IMR-90 (cell line): ENCODE measurements around the gene CFAP119. TPM values are rescaled to one million over a fixed set of nuclear protein-coding genes. Genes with fewer than 3 reads are reported as not detected.
A peak's percentile ranks its signal among the peaks of the same experiment; 100 is the strongest.

Experiments
- ATAC-seq: fragments of 200-7000 bp; cut with Tn5 transposase; 2 replicates; pipeline ENCODE4 v1.9.1; 2020; ENCODE audit warnings: low read depth, mild to moderate bottlenecking, moderate library complexity
- BruUV-seq: library from RNA; stranded (reverse); fragments of 400-500 nt; replicated peaks from 2 replicates; lab custom pipeline; 2021; lab: Mats Ljungman, UMichigan
- CTCF ChIA-PET: fragments of 300-600 bp; formaldehyde crosslinking; extraction: SDS; loops from one replicate; lab custom pipeline; 2021; ENCODE audit warnings: antibody characterized with exemption; lab: Yijun Ruan, JAX
- POLR2A ChIA-PET: fragments of 300-600 bp; sonication (Branson Sonifier 250); formaldehyde crosslinking; loops from one replicate; lab custom pipeline; 2022; ENCODE audit warnings: antibody characterized with exemption; ENCODE audit not compliant: unreplicated experiment; lab: Charles Lee
- DNase-seq: peaks from one replicate; pipeline ENCODE4 v3.0.0; 2013
- H2AFZ ChIP-seq: replicated peaks from 2 replicates; pipeline ENCODE3; 2013; ENCODE audit warnings: low read length, mild to moderate bottlenecking; ENCODE audit not compliant: poor library complexity
- H2AK5ac ChIP-seq: 2 replicates; pipeline ENCODE4 v1.6.1; 2013; ENCODE audit warnings: low read depth, low read length, inconsistent platforms
- H2AK9ac ChIP-seq: replicated peaks from 2 replicates; pipeline ENCODE3; 2013; ENCODE audit warnings: mild to moderate bottlenecking, low read depth, low read length, moderate library complexity; ENCODE audit not compliant: poor library complexity
- H2BK120ac ChIP-seq: 2 replicates; pipeline ENCODE4 v1.6.1; 2013; ENCODE audit warnings: low read depth, low read length, inconsistent platforms
- H2BK15ac ChIP-seq: 3 replicates; pipeline ENCODE4 v1.6.1; 2013; ENCODE audit warnings: low read depth, low read length, inconsistent platforms
- H2BK20ac ChIP-seq: 2 replicates; pipeline ENCODE4 v1.6.1; 2013; ENCODE audit warnings: low read depth, mild to moderate bottlenecking, inconsistent platforms, low read length, moderate library complexity
- H2BK5ac ChIP-seq: 2 replicates; pipeline ENCODE4 v1.6.1; 2013; ENCODE audit warnings: mild to moderate bottlenecking, low read depth, low read length, inconsistent platforms; ENCODE audit not compliant: poor library complexity, severe bottlenecking
- H3K14ac ChIP-seq: replicated peaks from 2 replicates; pipeline ENCODE4 v1.6.1; 2013; ENCODE audit warnings: low read depth, low read length, inconsistent platforms
- H3K18ac ChIP-seq: 2 replicates; pipeline ENCODE4 v1.6.1; 2013; ENCODE audit warnings: low read depth, low read length, control low read depth
- H3K23ac ChIP-seq: 2 replicates; pipeline ENCODE4 v1.6.1; 2013; ENCODE audit warnings: low read depth, low read length, inconsistent platforms
- H3K27ac ChIP-seq: 2 replicates; pipeline ENCODE4 v1.5.1; 2013; ENCODE audit warnings: mild to moderate bottlenecking, control low read depth, low read length; ENCODE audit not compliant: insufficient read depth
- H3K27me3 ChIP-seq: 2 replicates; pipeline ENCODE4 v1.6.1; 2013; ENCODE audit warnings: low read length; ENCODE audit not compliant: control insufficient read depth, insufficient read depth
- H3K36me3 ChIP-seq: 2 replicates; pipeline ENCODE4 v1.6.1; 2013; ENCODE audit warnings: low read length, mixed read lengths; ENCODE audit not compliant: control insufficient read depth, insufficient read depth
- H3K4ac ChIP-seq: 2 replicates; pipeline ENCODE4 v1.6.1; 2013; ENCODE audit warnings: low read depth, low read length, inconsistent platforms
- H3K4me1 ChIP-seq: 2 replicates; pipeline ENCODE4 v1.6.1; 2013; ENCODE audit warnings: low read length, mixed read lengths; ENCODE audit not compliant: control insufficient read depth, insufficient read depth
- H3K4me2 ChIP-seq: 2 replicates; pipeline ENCODE4 v1.6.1; 2013; ENCODE audit warnings: low read depth, mild to moderate bottlenecking, control low read depth, low read length, moderate library complexity
- H3K4me3 ChIP-seq: 2 replicates; pipeline ENCODE4 v1.5.1; 2013; ENCODE audit warnings: low read depth, mild to moderate bottlenecking, control low read depth, low read length, moderate library complexity; ENCODE audit not compliant: insufficient read depth
- H3K56ac ChIP-seq: 2 replicates; pipeline ENCODE4 v1.6.1; 2013; ENCODE audit warnings: low read length, inconsistent platforms; ENCODE audit not compliant: insufficient read depth; ENCODE audit errors: extremely low read depth
- H3K79me1 ChIP-seq, 2 experiments: 2 replicates each; pipeline ENCODE4 v1.6.1; 2013; ENCODE audit warnings: low read length in 2 of 2, inconsistent platforms in 1 of 2, low read depth in 1 of 2
- H3K9ac ChIP-seq: 2 replicates; pipeline ENCODE4 v1.6.1; 2013; ENCODE audit warnings: low read depth, low read length, control low read depth
- H3K9me1 ChIP-seq: 2 replicates; pipeline ENCODE4 v1.6.1; 2013; ENCODE audit warnings: low read length, inconsistent platforms; ENCODE audit not compliant: insufficient read depth
- H3K9me3 ChIP-seq: 2 replicates; pipeline ENCODE4 v1.6.1; 2013; ENCODE audit warnings: low read length; ENCODE audit not compliant: control insufficient read depth, insufficient read depth
- H4K20me1 ChIP-seq: 2 replicates; pipeline ENCODE4 v1.6.1; 2013; ENCODE audit warnings: low read length, inconsistent platforms; ENCODE audit not compliant: insufficient read depth
- H4K5ac ChIP-seq: 2 replicates; pipeline ENCODE4 v1.6.1; 2013; ENCODE audit warnings: mild to moderate bottlenecking, low read depth, low read length, control low read depth
- H4K8ac ChIP-seq, 2 experiments: 2 replicates each; pipeline ENCODE4 v1.6.1; 2013; ENCODE audit warnings: low read depth in 2 of 2, low read length in 2 of 2, control low read depth in 1 of 2, inconsistent platforms in 1 of 2
- H4K91ac ChIP-seq: 2 replicates; pipeline ENCODE4 v1.6.1; 2013; ENCODE audit warnings: low read depth, low read length, inconsistent platforms; ENCODE audit not compliant: insufficient read depth
- BHLHE40 ChIP-seq: fragments of 150-350 bp; IDR thresholded peaks from 2 replicates; pipeline ENCODE4 v1.6.1; 2016; ENCODE audit warnings: mild to moderate bottlenecking, low read depth, low read length
- CEBPB ChIP-seq: IDR thresholded peaks from 2 replicates; pipeline ENCODE4 v1.6.1; 2012; ENCODE audit warnings: low read depth, low read length, improper control_type of control experiment
- CHD1 ChIP-seq: IDR thresholded peaks from 2 replicates; pipeline ENCODE4 v1.6.1; 2012; ENCODE audit warnings: low read depth, low read length, improper control_type of control experiment
- ELK1 ChIP-seq: fragments of 150-350 bp; IDR thresholded peaks from 2 replicates; pipeline ENCODE4 v1.6.1; 2016; ENCODE audit warnings: low read depth, mild to moderate bottlenecking, low read length, moderate library complexity, borderline replicate concordance
- MAFK ChIP-seq: IDR thresholded peaks from 2 replicates; pipeline ENCODE4 v1.6.1; 2012; ENCODE audit warnings: low read depth, low read length, improper control_type of control experiment
- MAZ ChIP-seq: IDR thresholded peaks from 2 replicates; pipeline ENCODE4 v1.6.1; 2012; ENCODE audit warnings: low read depth, mild to moderate bottlenecking, low read length, improper control_type of control experiment, moderate library complexity, borderline replicate concordance
- MXI1 ChIP-seq: IDR thresholded peaks from 2 replicates; pipeline ENCODE4 v1.6.1; 2012; ENCODE audit warnings: low read depth, mild to moderate bottlenecking, low read length, moderate library complexity, borderline replicate concordance
- POLR2A ChIP-seq: IDR thresholded peaks from 2 replicates; pipeline ENCODE4 v1.6.1; 2012; ENCODE audit warnings: mild to moderate bottlenecking, low read depth, low read length
- USF2 ChIP-seq: fragments of 150-350 bp; IDR thresholded peaks from 2 replicates; pipeline ENCODE4 v1.6.1; 2017; ENCODE audit warnings: mild to moderate bottlenecking, antibody characterized with exemption, low read length, low read depth
- WGBS, 2 experiments: methylation state at CpG; one replicate each; pipeline versions ENCODE4 v1.1.5 to v1.1.7; 2013; ENCODE audit warnings: missing lambda C conversion rate in 2 of 2; ENCODE audit not compliant: insufficient read length in 1 of 2; ENCODE audit errors: extremely low coverage in 2 of 2; 5-methylcytosine and 5-hydroxymethylcytosine counted together
- dilution Hi-C: fragments of 300-500 bp; cut with HindIII; formaldehyde crosslinking; loops from one replicate; pipeline ENCODE4 v1.14.3; 2018; ENCODE audit warnings: low sequenced_read_pairs; ENCODE audit not compliant: unreplicated experiment
- in situ Hi-C: fragments of 300-500 bp; cut with MboI; formaldehyde crosslinking; loops from 3 replicates; pipeline ENCODE4 v1.14.3; 2019; ENCODE audit warnings: low sequenced_read_pairs, inconsistent platforms, mixed read lengths
- intact Hi-C: fragments of 100-400 bp; cut with micrococcal nuclease; formaldehyde crosslinking; loops from 2 replicates; pipeline ENCODE4 v1.10.0; 2022
- polyA plus RNA-seq, 3 experiments: library from polyadenylated mRNA; depleted of rRNA; stranded (reverse); fragments of >200 nt; gene quantifications; 2 replicates each; pipeline ENCODE4 v1.2.3, GENCODE V29; 2012; ENCODE audit warnings: low replicate concordance in 1 of 3
- total RNA-seq: library from RNA; depleted of rRNA; stranded (reverse); fragments of >200 nt; gene quantifications from 2 replicates; pipeline ENCODE4 v1.2.3, GENCODE V29; 2012

Gene CFAP119
- total and polyA plus RNA-seq, 2 of the 4 experiments (the other 2 are of a cell fraction), result 0.90 to 7.6 TPM

GRCh38 chr16:30767767-30768465, 6.1 kb upstream of the CFAP119 start:
- H3K27ac ChIP-seq, result no peak overlapping the region
- peaks cover 5% of the 10 kb centered on the region for H3K4me1 ChIP-seq
- peaks cover 13% of the 10 kb centered on the region for H4K20me1 ChIP-seq
- no peak overlapping the region for H3K4ac ChIP-seq
- peak overlapping the region; percentile 15 for H2AK9ac ChIP-seq
- in situ Hi-C loops, result no loop called here
- H3K79me1 ChIP-seq, result peaks cover 17 to 68% of the 10 kb centered on the region in 2 experiments
- ATAC-seq (no peak), DNase-seq (no peak)
- no peaks in the 10 kb centered on the region for H3K9me1 ChIP-seq
- no peak overlapping the region for H2BK20ac ChIP-seq
- dilution Hi-C loops, result no loop called here
- H4K5ac ChIP-seq, result no peak overlapping the region
- no peak overlapping the region for H2BK120ac ChIP-seq
- no peak overlapping the region for H2AFZ ChIP-seq
- no peaks in the 10 kb centered on the region for H3K9me3 ChIP-seq
- H3K27me3 ChIP-seq, result no peaks in the 10 kb centered on the region
- intact Hi-C loops, result no loop called here
- no peak overlapping the region for H3K14ac ChIP-seq
- no peak overlapping the region for H4K91ac ChIP-seq
- WGBS, 2 experiments, result 94% methylated on average over 6 of the region's 18 CpGs; no CpG with 5 or more reads in 1 of the 2 experiments
- H4K8ac ChIP-seq, result no peak overlapping the region
- H3K23ac ChIP-seq, result no peak overlapping the region
- H3K9ac ChIP-seq, result no peak overlapping the region
- H2BK15ac ChIP-seq, result no peak overlapping the region
- no peak overlapping the region for H2BK5ac ChIP-seq
- no peak overlapping the region for H3K18ac ChIP-seq
- H3K4me2 ChIP-seq, result no peak overlapping the region
- ChIA-PET CTCF (no interaction called here), POLR2A (no interaction called here)
- BruUV-seq, result no TSS peak
- TF ChIP-seq MXI1, result no peak
- no peak for TF ChIP-seq ELK1
- no peak for TF ChIP-seq USF2
- TF ChIP-seq MAZ, result no peak
- no peak for TF ChIP-seq BHLHE40
- no peak for TF ChIP-seq POLR2A
- no peak for TF ChIP-seq MAFK
- no peak for TF ChIP-seq CEBPB
- TF ChIP-seq CHD1, result no peak
- no peak overlapping the region for H2AK5ac ChIP-seq
- no peak overlapping the region for H3K56ac ChIP-seq
- H3K36me3 ChIP-seq, result peaks cover 79% of the 10 kb centered on the region
- no peak overlapping the region for H3K4me3 ChIP-seq
